Activated CD4-positive, alpha-beta T cell treated with anti-CD3 and anti-CD28 coated beads, Interleukin-2, amount 10 ng/mL, durations not matched to agents 7 days and 5 days (primary cell): ENCODE measurements around the gene PLK1. TPM values are rescaled to one million over a fixed set of nuclear protein-coding genes. Genes with fewer than 3 reads are reported as not detected.
"Not testable (repeated sequence)": the region's sequence is repeated elsewhere in the genome, so short reads cannot be mapped to it uniquely, and the experiment has no call there.

ENCODE experiments used
- CTCF ChIA-PET: fragments of 350-600 bp; sonication (Branson Sonifier 250); formaldehyde crosslinking; loops from one replicate; lab custom pipeline; 2021; ENCODE audit warnings: antibody characterized with exemption; lab: Charles Lee
- POLR2A ChIA-PET: fragments of 350-600 bp; sonication (Branson Sonifier 250); formaldehyde crosslinking; loops from one replicate; lab custom pipeline; 2021; ENCODE audit warnings: antibody characterized with exemption; lab: Charles Lee
- DNase-seq: peaks from one replicate; pipeline ENCODE4 v3.0.0-alpha.2; 2020
- H3K27ac Mint-ChIP-seq: one replicate; pipeline ENCODE4 v1.8.0; 2021; ENCODE audit warnings: mild to moderate bottlenecking, moderate library complexity, mixed read lengths
- H3K27me3 Mint-ChIP-seq: one replicate; pipeline ENCODE4 v1.8.0; 2021; ENCODE audit warnings: mixed read lengths
- H3K36me3 Mint-ChIP-seq: one replicate; pipeline ENCODE4 v1.8.0; 2021; ENCODE audit warnings: low read depth, mixed read lengths
- H3K4me1 Mint-ChIP-seq: one replicate; pipeline ENCODE4 v1.8.0; 2021; ENCODE audit warnings: mixed read lengths
- H3K4me3 Mint-ChIP-seq: one replicate; pipeline ENCODE4 v1.8.0; 2021; ENCODE audit warnings: mild to moderate bottlenecking, moderate library complexity, mixed read lengths
- H3K9me3 Mint-ChIP-seq: one replicate; pipeline ENCODE4 v1.8.0; 2021; ENCODE audit warnings: mixed read lengths
- total RNA-seq, 2 experiments: library from RNA; stranded (reverse); gene quantifications; one replicate each; pipeline ENCODE4 v1.2.3, GENCODE V29; 2021

PLK1 gene
- total RNA-seq, 2 experiments from 2014 or later: 121 to 134 TPM

- POLR2A ChIA-PET: no interaction called here
- Mint-ChIP-seq H3K4me3 (no peak overlapping the region), H3K4me1 (peaks cover 8% of the 10 kb centered on the region), H3K36me3 (no peaks in the 10 kb centered on the region), H3K27ac (no peak overlapping the region), H3K27me3 (peaks cover 13% of the 10 kb centered on the region), H3K9me3 (peaks cover 7% of the 10 kb centered on the region)
- CTCF ChIA-PET: interaction anchor here (0.5 to 1.8 kb wide), 6 partner anchors 10 to 556 kb away, joined by 3 to 5 read pairs (median 4); no protein-coding TSS in a partner anchor
- DNase-seq: no peak
Measured at GRCh38 chr16:23701045-23701444, 22.4 kb downstream of the PLK1 start.

- Mint-ChIP-seq H3K4me1 (peaks cover 8% of the 10 kb centered on the region), H3K9me3 (peaks cover 7% of the 10 kb centered on the region), H3K36me3 (no peaks in the 10 kb centered on the region), H3K27me3 (peaks cover 10% of the 10 kb centered on the region), H3K4me3 (no peak overlapping the region), H3K27ac (no peak overlapping the region)
- ChIA-PET POLR2A (no interaction called here), CTCF (no interaction called here)
- DNase-seq: no peak
Measured at GRCh38 chr16:23702951-23703350, 24.3 kb downstream of the PLK1 start.

- Mint-ChIP-seq H3K9me3 (peaks cover 18% of the 10 kb centered on the region), H3K27ac (no peak overlapping the region), H3K4me1 (no peaks in the 10 kb centered on the region), H3K36me3 (no peaks in the 10 kb centered on the region), H3K27me3 (peaks cover 12% of the 10 kb centered on the region), H3K4me3 (no peak overlapping the region)
- ChIA-PET POLR2A (no interaction called here), CTCF (no interaction called here)
- no peak for DNase-seq
Measured at GRCh38 chr16:23704772-23705516, 26.3 kb downstream of the PLK1 start.

- Mint-ChIP-seq H3K36me3 (no peaks in the 10 kb centered on the region), H3K27ac (no peak overlapping the region), H3K27me3 (peaks cover 16% of the 10 kb centered on the region), H3K9me3 (peaks cover 23% of the 10 kb centered on the region), H3K4me1 (no peaks in the 10 kb centered on the region), H3K4me3 (no peak overlapping the region)
- ChIA-PET POLR2A (no interaction called here), CTCF (no interaction called here)
- no peak for DNase-seq
Measured at GRCh38 chr16:23705517-23705902, 26.8 kb downstream of the PLK1 start.

GRCh38 chr16:23706439-23706838, 27.8 kb downstream of the PLK1 start:
- no peak for DNase-seq
- Mint-ChIP-seq H3K4me3 (no peak overlapping the region), H3K4me1 (no peaks in the 10 kb centered on the region), H3K36me3 (no peaks in the 10 kb centered on the region), H3K27ac (no peak overlapping the region), H3K9me3 (peaks cover 23% of the 10 kb centered on the region), H3K27me3 (peaks cover 24% of the 10 kb centered on the region)
- ChIA-PET POLR2A (no interaction called here), CTCF (no interaction called here)

GRCh38 chr16:23709536-23709935, 30.8 kb downstream of the PLK1 start:
- H3K4me1 Mint-ChIP-seq: no peaks in the 10 kb centered on the region
- no peak for DNase-seq
- H3K27me3 Mint-ChIP-seq: peaks cover 32% of the 10 kb centered on the region
- H3K36me3 Mint-ChIP-seq: no peaks in the 10 kb centered on the region
- CTCF ChIA-PET: no interaction called here
- H3K4me3 Mint-ChIP-seq: no peak overlapping the region
- peaks cover 16% of the 10 kb centered on the region for H3K9me3 Mint-ChIP-seq
- POLR2A ChIA-PET: no interaction called here
- no peak overlapping the region for H3K27ac Mint-ChIP-seq

GRCh38 chr16:23710008-23710407, 31.3 kb downstream of the PLK1 start:
- peaks cover 36% of the 10 kb centered on the region for H3K27me3 Mint-ChIP-seq
- H3K36me3 Mint-ChIP-seq: no peaks in the 10 kb centered on the region
- peaks cover 16% of the 10 kb centered on the region for H3K9me3 Mint-ChIP-seq
- ChIA-PET POLR2A (no interaction called here), CTCF (no interaction called here)
- no peak for DNase-seq
- no peaks in the 10 kb centered on the region for H3K4me1 Mint-ChIP-seq
- no peak overlapping the region for H3K4me3 Mint-ChIP-seq
- no peak overlapping the region for H3K27ac Mint-ChIP-seq

- POLR2A ChIA-PET: no interaction called here
- CTCF ChIA-PET: no interaction called here
Measured at GRCh38 chr16:23710504-23710903, 31.8 kb downstream of the PLK1 start.

GRCh38 chr16:23711785-23712184, 33.1 kb downstream of the PLK1 start:
- ChIA-PET CTCF (no interaction called here), POLR2A (no interaction called here)
- no peak for DNase-seq
- Mint-ChIP-seq H3K4me1 (no peaks in the 10 kb centered on the region), H3K27ac (no peak overlapping the region), H3K9me3 (peaks cover 16% of the 10 kb centered on the region), H3K27me3 (peaks cover 43% of the 10 kb centered on the region), H3K36me3 (no peaks in the 10 kb centered on the region), H3K4me3 (no peak overlapping the region)

More at GRCh38 chr16:23710504-23710903, 31.8 kb downstream of the PLK1 start:
- Mint-ChIP-seq H3K27ac (no peak overlapping the region), H3K4me1 (no peaks in the 10 kb centered on the region), H3K27me3 (peaks cover 36% of the 10 kb centered on the region), H3K4me3 (no peak overlapping the region), H3K9me3 (peaks cover 16% of the 10 kb centered on the region), H3K36me3 (no peaks in the 10 kb centered on the region)
- no peak for DNase-seq

- ChIA-PET CTCF (interaction anchor here (0.6 to 2.6 kb wide), 2 partner anchors 14 to 322 kb away, joined by 3 to 7 read pairs; no protein-coding TSS in a partner anchor), POLR2A (no interaction called here)
- Mint-ChIP-seq H3K9me3 (peaks cover 16% of the 10 kb centered on the region), H3K4me1 (no peaks in the 10 kb centered on the region), H3K27ac (no peak within 1 kb of the TSS), H3K36me3 (no peaks in the 10 kb centered on the region), H3K4me3 (no peak within 1 kb of the TSS), H3K27me3 (peaks cover 46% of the 10 kb centered on the region)
- no peak for DNase-seq
Measured at GRCh38 chr16:23712976-23713375, 34.3 kb downstream of the PLK1 start, which contains the start of gene ERN2. TSS of gene ERN2 (minus strand) at chr16:23713222. CDS start at chr16:23713187, 35 bp downstream.

- CTCF ChIA-PET: no interaction called here
- Mint-ChIP-seq H3K9me3 (no peaks in the 10 kb centered on the region), H3K27me3 (peaks cover 40% of the 10 kb centered on the region)
Measured at GRCh38 chr16:23716484-23716883, 37.8 kb downstream of the PLK1 start.

GRCh38 chr16:23722613-23723240, 44.0 kb downstream of the PLK1 start:
- POLR2A ChIA-PET, H3K4me3 Mint-ChIP-seq, DNase-seq, H3K4me1 Mint-ChIP-seq, H3K36me3 Mint-ChIP-seq, H3K9me3 Mint-ChIP-seq, H3K27ac Mint-ChIP-seq: not testable (repeated sequence)
- CTCF ChIA-PET: interaction anchor here (0.6 kb wide), 1 partner anchor 155 kb away, joined by 4 read pairs; no protein-coding TSS in a partner anchor
- H3K27me3 Mint-ChIP-seq: peaks cover 17% of the 10 kb centered on the region

More at GRCh38 chr16:23716484-23716883, 37.8 kb downstream of the PLK1 start:
- DNase-seq: no peak
- POLR2A ChIA-PET: no interaction called here
- Mint-ChIP-seq H3K4me1 (no peaks in the 10 kb centered on the region), H3K36me3 (no peaks in the 10 kb centered on the region), H3K27ac (no peak overlapping the region), H3K4me3 (no peak overlapping the region)

GRCh38 chr16:23724096-23724784, 45.6 kb downstream of the PLK1 start:
- no peak for DNase-seq
- H3K9me3 Mint-ChIP-seq: peaks cover 5% of the 10 kb centered on the region
- ChIA-PET CTCF (no interaction called here), POLR2A (no interaction called here)
- no peak overlapping the region for H3K4me3 Mint-ChIP-seq
- H3K27me3 Mint-ChIP-seq: peaks cover 10% of the 10 kb centered on the region
- no peaks in the 10 kb centered on the region for H3K36me3 Mint-ChIP-seq
- peaks cover 1% of the 10 kb centered on the region for H3K4me1 Mint-ChIP-seq
- no peak overlapping the region for H3K27ac Mint-ChIP-seq
